Measurements from ENCODE around the gene MRGPRD.
"Not testable (repeated sequence)": the region's sequence is repeated elsewhere in the genome, so short reads cannot be mapped to it uniquely, and the experiment has no call there.

The MRGPRD gene

GRCh38 chr11:68994161-68994893, 13.5 kb upstream of the MRGPRD start:
- no peak for DNase-seq (ENCODE audit: low read depth in 1 of 2, low spot score in 1 of 2)

DNA sequence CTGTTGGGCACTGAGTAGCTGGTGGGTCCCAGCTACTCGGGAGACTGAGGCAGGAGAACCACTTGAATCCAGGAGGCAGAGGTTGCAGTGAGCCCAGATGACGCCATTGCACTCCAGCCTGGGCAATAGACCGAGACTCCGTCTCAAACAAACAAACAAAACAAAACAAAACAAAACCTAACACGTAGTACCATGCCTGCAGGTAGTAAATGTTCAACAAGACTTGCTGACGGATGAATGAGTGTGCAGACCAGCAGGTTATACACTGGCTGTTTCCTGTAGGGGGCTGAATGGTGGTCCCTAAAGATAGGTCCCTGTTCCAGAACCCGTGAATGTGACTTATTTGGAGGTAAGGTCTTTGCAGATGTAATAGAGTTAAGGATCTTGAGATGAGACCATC, 12.8 kb upstream of the MRGPRD start:
- DNase-seq (ENCODE audit: low read depth in 1 of 2, low spot score in 1 of 2): no peak

DNA sequence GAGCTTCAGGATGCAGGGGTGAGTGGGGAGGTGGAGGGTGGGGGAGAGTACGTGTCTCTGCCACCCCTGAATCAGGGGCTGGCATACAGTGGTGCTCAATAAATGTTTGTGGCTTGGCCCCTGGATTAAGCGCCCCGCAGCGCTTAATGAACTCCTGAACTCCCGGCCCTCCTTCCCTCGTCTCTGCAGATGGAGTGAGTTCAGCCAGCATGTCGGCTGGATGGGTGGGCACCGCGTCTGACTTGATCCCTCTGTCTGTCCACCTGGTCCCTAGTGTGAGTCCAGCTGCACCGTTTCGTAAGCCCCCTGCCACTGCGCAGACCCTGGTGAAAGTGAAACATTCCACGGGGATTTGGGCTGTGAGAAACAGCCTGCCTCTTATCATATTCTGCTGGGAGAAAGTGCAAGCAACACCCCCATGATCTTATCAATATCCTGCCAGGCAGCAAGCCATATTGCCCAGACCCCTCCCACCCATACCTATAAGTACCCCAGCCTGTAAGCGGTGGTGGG, 12.0 kb upstream of the MRGPRD start:
- DNase-seq (ENCODE audit: low read depth in 1 of 2, low spot score in 1 of 2): no peak

GRCh38 chr11:68990995-68991780, 10.4 kb upstream of the MRGPRD start:
- DNase-seq (ENCODE audit: low read depth in 1 of 2, low spot score in 1 of 2): no peak

DNA sequence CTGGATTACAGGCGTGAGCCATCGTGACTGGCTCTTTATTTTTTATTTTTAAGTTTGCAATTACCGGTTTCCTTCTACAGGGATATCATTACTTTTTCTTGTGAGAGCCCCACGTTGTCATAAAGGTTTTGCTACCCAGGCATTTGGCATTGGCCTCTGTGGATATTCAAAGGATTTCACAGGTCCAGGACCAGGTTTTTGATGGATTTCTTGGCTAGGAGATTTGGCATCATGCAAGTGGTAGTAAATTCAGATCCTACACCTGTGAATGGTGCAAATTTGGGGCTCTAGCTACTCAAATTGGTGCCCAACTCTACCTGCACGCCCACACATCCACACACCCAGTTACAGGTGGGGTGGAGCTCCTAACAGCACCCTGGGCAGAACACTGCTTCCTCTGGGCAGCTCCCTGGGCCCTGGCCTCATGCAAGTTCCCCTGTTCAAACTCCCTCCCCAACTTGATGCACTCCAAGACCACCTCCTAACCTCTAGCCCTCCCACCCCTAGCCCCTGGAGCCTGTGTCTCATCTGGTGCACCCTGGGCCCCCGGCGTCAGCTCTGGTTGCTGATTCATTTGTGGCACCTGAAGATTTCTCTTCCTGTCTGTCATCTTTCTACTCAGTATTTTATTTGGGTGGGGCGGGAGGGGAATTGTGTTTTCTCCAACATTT, 9.3 kb upstream of the MRGPRD start:
- no peak for DNase-seq (ENCODE audit: low read depth in 1 of 2, low spot score in 1 of 2)

- DNase-seq (ENCODE audit: low read depth in 1 of 2, low spot score in 1 of 2): no peak
Measured at GRCh38 chr11:68988491-68988890, 7.7 kb upstream of the MRGPRD start.

GRCh38 chr11:68987211-68987610, 6.4 kb upstream of the MRGPRD start:
- DNase-seq (ENCODE audit: low read depth in 1 of 2, low spot score in 1 of 2): no peak

DNA sequence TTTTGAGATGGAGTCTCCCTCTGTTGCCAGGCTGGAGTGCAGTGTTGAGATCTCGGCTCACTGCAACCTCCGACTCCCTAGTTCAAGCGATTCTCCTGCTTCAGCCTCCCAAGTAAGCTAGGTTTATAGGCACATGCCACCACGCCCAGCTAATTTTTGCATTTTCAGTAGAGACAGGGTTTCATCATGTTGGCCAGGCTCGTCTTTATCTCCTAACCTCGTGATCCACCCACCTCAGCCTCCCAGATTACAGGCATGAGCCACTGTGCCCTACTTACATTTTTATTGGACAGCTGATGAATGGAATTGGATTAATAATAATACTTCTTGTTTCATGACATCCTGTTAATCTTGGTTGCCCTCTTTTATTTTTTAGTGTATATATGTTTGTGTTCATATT, 3.0 kb upstream of the MRGPRD start:
- DNase-seq (ENCODE audit: low read depth in 1 of 2, low spot score in 1 of 2): no peak

- no peak for DNase-seq (ENCODE audit: low read depth in 1 of 2, low spot score in 1 of 2)
Measured at GRCh38 chr11:68982134-68982533, 1.3 kb upstream of the MRGPRD start.

- DNase-seq (ENCODE audit: low read depth in 1 of 2, low spot score in 1 of 2): no peak
Measured at GRCh38 chr11:68979931-68980775, 633 bp downstream of the MRGPRD start.

DNA sequence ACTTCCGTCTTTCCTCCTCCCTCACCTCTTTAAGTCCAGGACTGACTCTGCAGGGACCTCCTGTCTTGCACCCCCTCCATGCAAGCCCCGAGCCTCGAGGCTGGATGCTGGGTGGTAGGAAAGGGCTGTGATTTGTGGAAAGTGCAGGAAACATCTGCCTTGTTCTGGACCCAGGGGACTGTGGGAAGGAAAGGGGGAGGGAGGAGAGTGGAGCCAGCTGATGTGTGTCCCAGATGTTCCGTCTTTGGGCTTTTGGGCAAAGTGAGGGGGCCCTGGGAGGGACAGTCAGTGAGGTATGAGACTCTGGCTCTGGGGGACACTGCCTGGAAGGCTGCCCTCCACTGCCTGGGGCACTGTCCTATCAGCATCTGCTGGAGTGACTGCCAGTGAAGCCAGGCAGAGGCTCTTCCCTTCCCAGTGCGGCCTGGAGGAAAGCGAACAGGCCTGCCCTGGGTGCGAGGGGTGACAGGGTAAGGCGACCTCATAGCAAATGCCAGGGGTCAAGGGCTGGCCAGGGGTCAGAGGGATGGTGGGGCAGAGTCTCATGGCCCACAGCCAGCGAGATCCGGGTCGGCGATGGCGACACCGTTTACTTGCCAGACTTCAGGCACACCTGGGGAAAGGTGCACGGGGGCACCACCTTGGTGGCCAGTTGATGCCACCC, 1.7 kb downstream of the MRGPRD start:
- DNase-seq (ENCODE audit: low read depth in 1 of 2, low spot score in 1 of 2): no peak

GRCh38 chr11:68978626-68978930, 2.2 kb downstream of the MRGPRD start:
- DNase-seq (ENCODE audit: low read depth in 1 of 2, low spot score in 1 of 2): no peak

DNA sequence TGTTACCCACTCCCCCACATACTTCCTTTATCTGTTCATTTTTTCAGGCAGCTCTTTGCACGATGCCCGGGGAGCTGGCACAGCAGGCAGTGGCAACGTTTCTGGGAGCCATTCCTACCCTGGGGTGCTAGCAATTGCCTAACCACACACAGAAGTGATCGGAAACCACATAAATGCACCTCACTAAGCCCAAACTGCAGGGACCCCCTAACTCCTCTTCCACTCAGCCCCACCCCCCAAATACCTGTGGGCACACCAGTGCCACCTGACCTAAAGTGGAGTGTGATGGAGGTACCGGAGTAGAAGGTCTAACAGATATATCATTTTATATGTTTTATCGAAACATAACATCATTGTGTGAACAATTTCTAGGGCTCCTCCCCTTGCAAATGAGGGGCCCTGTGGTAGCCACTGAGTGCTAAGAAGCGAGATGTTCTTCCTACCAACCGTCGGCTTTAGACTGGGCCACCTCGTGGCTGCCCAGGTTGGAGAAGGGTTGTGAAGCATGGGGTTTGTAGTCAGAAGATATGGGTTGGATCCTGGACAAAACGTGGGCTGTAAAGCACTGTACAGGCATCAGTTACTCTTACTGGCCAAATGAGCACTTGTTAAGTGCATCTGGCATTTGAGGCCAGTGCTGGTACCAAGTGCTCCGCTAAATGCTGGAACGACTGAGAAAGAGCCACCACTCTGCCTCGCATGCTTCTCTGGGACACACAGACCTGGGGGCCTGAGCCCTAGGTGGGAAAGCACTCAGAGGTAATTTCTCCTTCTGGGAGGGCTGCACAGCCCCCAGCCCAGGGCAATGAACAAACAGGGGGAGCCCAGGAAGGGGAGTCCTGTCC, 2.8 kb downstream of the MRGPRD start:
- DNase-seq (ENCODE audit: low read depth in 1 of 2, low spot score in 1 of 2): no peak

DNA sequence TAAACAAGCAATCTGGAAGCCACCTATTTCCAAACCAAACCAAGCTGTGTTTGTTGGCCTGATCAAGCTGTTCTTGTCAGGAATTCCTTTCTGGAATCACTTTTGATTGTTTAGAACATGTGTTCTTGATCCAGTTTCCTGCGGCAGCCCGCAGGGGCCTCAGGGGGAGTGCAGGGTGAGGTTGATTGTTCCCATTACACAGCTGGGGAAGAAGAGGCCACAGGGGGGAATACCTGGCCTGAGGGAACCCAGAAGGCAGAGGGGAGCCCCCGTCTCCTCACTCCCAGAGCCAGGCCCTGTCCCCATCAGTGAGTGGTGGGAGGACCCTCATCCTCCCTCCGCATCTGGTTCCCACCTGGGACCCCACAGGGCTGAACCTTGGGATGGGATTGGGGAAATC, 4.2 kb downstream of the MRGPRD start:
- no peak for DNase-seq (ENCODE audit: low read depth in 1 of 2, low spot score in 1 of 2)

DNA sequence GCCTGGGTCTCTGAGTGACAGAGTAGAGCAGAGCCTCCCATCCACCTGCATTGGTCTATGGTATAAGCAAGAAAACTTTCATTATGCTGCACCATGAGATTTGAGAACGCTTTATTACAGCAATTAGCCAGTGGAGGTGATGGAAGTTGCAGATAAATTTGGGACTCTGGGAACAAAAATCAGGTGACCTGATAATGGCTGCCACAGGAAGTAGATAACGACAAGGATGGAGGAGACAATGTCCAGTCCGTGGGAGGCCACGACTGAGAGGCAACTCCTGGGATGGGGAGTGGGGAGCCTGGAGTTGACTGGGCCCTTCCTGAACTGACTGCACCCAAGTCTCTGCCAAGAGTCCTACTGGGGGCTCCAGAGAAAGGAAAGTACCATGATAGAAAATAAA, 4.7 kb downstream of the MRGPRD start:
- DNase-seq (ENCODE audit: low read depth in 1 of 2, low spot score in 1 of 2): no peak

DNA sequence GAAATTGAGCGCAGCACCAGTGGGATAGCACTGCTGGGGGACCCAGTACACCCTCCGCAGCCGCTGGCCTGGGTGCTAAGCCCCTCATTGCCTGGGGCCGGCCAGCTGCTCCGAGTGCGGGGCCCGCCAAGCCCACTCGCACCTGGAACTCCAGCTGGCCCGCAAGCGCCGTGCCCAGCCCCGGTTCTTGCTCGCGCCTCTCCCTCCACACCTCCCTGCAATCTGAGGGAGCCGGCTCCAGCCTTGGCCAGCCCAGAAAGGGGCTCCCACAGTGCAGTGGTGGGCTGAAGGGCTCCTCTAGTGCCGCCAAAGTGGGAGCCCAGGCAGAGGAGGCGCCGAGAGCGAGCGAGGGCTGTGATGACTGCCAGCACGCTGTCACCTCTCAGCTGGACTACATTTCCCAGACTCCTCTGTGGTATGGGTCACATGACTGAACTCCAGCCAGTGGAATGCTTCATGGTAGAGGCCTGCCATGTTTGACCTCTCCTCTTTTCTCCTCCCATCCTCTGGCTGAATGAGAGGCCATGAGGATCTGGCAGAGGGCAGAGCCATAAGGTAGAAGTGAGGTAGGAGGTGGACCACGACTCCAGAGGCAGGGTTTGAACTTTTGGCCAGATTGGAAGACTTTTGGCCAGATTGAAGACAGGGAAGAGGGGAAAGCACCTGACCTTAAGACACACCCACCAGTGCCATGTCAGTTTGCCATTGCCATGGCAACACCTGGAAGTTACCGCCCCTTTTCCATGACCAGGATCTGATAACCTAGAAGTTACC, 6.2 kb downstream of the MRGPRD start:
- no peak for DNase-seq (ENCODE audit: low read depth in 1 of 2, low spot score in 1 of 2)

- DNase-seq (ENCODE audit: low read depth in 1 of 2, low spot score in 1 of 2): not testable (repeated sequence)
Measured at GRCh38 chr11:68973706-68974105, 7.1 kb downstream of the MRGPRD start.

DNA sequence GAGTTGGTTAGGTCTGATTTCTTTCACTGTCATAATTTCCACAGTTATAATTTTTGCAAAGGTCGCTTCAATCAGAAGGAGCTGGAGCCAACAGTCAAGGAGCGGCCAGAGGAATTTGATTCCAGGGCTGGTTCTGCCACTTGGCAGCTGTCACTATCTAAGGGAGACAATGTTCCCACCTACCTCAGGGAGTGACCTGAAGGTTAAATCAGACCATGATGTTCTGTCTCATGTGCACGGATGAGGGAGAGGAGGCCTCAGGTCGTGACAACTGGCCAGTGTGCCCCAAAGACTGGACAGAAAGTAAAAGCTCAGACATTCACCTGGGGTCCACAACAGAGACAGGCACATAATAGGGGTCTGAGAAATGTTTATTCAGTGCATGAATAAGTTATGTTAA, 7.6 kb downstream of the MRGPRD start:
- DNase-seq (ENCODE audit: low read depth in 1 of 2, low spot score in 1 of 2): no peak
